PC-9 (cell line): ENCODE measurements around the gene RNU6-1.

Experiments
- CTCF ChIP-seq: fragments of 200-600 bp; sonication (generic); conservative IDR thresholded peaks from 2 replicates; pipeline ENCODE4 v1.6.1; 2017; ENCODE audit warnings: mixed run types, antibody characterized with exemption, mild to moderate bottlenecking, moderate library complexity
- EZH2 ChIP-seq: fragments of 200-600 bp; sonication (generic); IDR thresholded peaks from 2 replicates; pipeline ENCODE4 v1.8.0; 2017; ENCODE audit warnings: antibody characterized with exemption, low read depth

GRCh38 chr15:67850336-67850735 lies 10.5 kb upstream of the RNU6-1 start:
- TF ChIP-seq CTCF (no peak), EZH2 (no peak)
